ENCODE results near the gene DCAF17. TPM values are rescaled to one million over a fixed set of nuclear protein-coding genes. Genes with fewer than 3 reads are reported as not detected.
"Not testable (repeated sequence)": the region's sequence is repeated elsewhere in the genome, so short reads cannot be mapped to it uniquely, and the experiment has no call there.

DCAF17 gene
- total RNA-seq, 1 donor from 2014 or later, result 11.3 TPM

GRCh38 chr2:171410624-171411023 lies 23.4 kb upstream of the DCAF17 start:
- no peak for TF ChIP-seq CTCF (IDR thresholded peaks at IDR 0.05)
- Histone ChIP-seq H3K36me3 (no peaks in the 10 kb centered on the region), H3K9me3 (no peaks in the 10 kb centered on the region), H3K4me1 (no peaks in the 10 kb centered on the region), H3K27me3 (no peaks in the 10 kb centered on the region), H3K27ac (no peak overlapping the region), H3K4me3 (no peak overlapping the region)
- no peak for ATAC-seq
- no peak for DNase-seq
- intact Hi-C loops (cut with DNase I), result loop anchor here (5.0 kb wide), 1 partner anchor 438 kb away; no protein-coding TSS in a partner anchor

- H3K4me3 ChIP-seq, result no peak overlapping the region
- ATAC-seq (no peak), DNase-seq (no peak)
- H3K36me3 ChIP-seq, result no peaks in the 10 kb centered on the region
- TF ChIP-seq CTCF (IDR thresholded peaks at IDR 0.05), result no peak
- intact Hi-C loops (cut with DNase I), result loop anchor here (5.0 kb wide), 1 partner anchor 439 kb away; no protein-coding TSS in a partner anchor
- H3K27me3 ChIP-seq, result no peaks in the 10 kb centered on the region
- no peak overlapping the region for H3K27ac ChIP-seq
- no peaks in the 10 kb centered on the region for H3K9me3 ChIP-seq
- H3K4me1 ChIP-seq, result no peaks in the 10 kb centered on the region
These were observed 22.8 kb upstream of the DCAF17 start for GRCh38 chr2:171411214-171411613.

- Histone ChIP-seq H3K4me3 (no peak overlapping the region), H3K4me1 (no peaks in the 10 kb centered on the region), H3K9me3 (no peaks in the 10 kb centered on the region), H3K36me3 (no peaks in the 10 kb centered on the region), H3K27me3 (no peaks in the 10 kb centered on the region), H3K27ac (no peak overlapping the region)
- intact Hi-C loops (cut with DNase I), result loop anchor here (5.0 kb wide), 1 partner anchor 440 kb away; no protein-coding TSS in a partner anchor
- no peak for DNase-seq
- TF ChIP-seq CTCF (IDR thresholded peaks at IDR 0.05), result no peak
- no peak for ATAC-seq
These were observed 22.1 kb upstream of the DCAF17 start for GRCh38 chr2:171411791-171412483.

GRCh38 chr2:171412571-171413175 lies 21.4 kb upstream of the DCAF17 start:
- H3K27me3 ChIP-seq, result no peaks in the 10 kb centered on the region
- no peak for TF ChIP-seq CTCF (IDR thresholded peaks at IDR 0.05)
- intact Hi-C loops (cut with DNase I), result loop anchor here (5.0 kb wide), 1 partner anchor 440 kb away; no protein-coding TSS in a partner anchor

GRCh38 chr2:171414645-171415044 lies 19.4 kb upstream of the DCAF17 start:
- H3K27me3 ChIP-seq, result not testable (repeated sequence)
- intact Hi-C loops (cut with DNase I), result loop anchor here (5.0 kb wide), 1 partner anchor 442 kb away; no protein-coding TSS in a partner anchor

More at GRCh38 chr2:171412571-171413175, 21.4 kb upstream of the DCAF17 start:
- Histone ChIP-seq H3K27ac (no peak overlapping the region), H3K9me3 (no peaks in the 10 kb centered on the region), H3K4me1 (no peaks in the 10 kb centered on the region), H3K4me3 (no peak overlapping the region), H3K36me3 (no peaks in the 10 kb centered on the region)
- DNase-seq, result no peak
- no peak for ATAC-seq

More at GRCh38 chr2:171414645-171415044, 19.4 kb upstream of the DCAF17 start:
- not testable (repeated sequence) for H3K27ac ChIP-seq, H3K36me3 ChIP-seq, ATAC-seq, H3K4me1 ChIP-seq, DNase-seq, H3K4me3 ChIP-seq, H3K9me3 ChIP-seq
